Measurements from ENCODE around the gene GABBR1.

Gene GABBR1

DNA sequence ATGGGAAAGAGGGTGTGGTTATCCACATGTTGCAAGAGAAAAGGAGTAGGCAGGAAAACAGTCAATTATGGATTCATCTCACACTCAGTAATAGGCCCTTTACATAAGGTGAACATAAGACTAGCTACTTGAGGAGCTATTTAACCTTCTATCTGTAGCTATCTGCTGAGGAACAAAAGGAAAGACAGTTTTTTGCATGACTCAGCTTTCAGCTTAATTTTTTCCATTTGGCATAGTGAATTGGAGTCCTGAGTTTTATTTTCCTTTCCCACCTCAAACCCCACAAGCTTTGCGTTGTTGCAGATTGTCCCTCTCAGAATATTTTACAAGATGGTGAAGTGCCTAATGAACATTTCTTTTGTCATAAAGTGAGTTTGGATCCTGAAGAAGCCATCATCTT, 105.9 kb downstream of the GABBR1 start:
- Histone ChIP-seq H2BK12ac (ENCODE audit: low read length in 2 of 2) (no peak overlapping the region), H4K91ac (ENCODE audit: low read length) (no peak overlapping the region), H3K4ac (ENCODE audit: low read depth in 1 of 2, low read length in 2 of 2) (no peak overlapping the region), H2BK15ac (ENCODE audit: low read depth, poor library complexity, severe bottlenecking) (no peak overlapping the region), H3K27ac (ENCODE audit: low read length, poor library complexity, severe bottlenecking) (no peak overlapping the region), H3K79me1 (replicated peaks; ENCODE audit: low read length, poor library complexity, severe bottlenecking) (no peaks in the 10 kb centered on the region), H3K4me3 (ENCODE audit: insufficient read depth in 1 of 2, low read depth in 1 of 2, low read length in 2 of 2) (no peak overlapping the region), H3K23ac (ENCODE audit: low read length in 2 of 2) (no peak overlapping the region), H2AK5ac (ENCODE audit: low read length, severe bottlenecking) (no peak overlapping the region), H3K18ac (ENCODE audit: low read depth in 1 of 2, low read length in 2 of 2) (no peak overlapping the region), H2BK5ac (ENCODE audit: low read depth, low read length, poor library complexity, severe bottlenecking) (no peak overlapping the region), H2BK120ac (ENCODE audit: low read depth, low read length) (no peak overlapping the region), H3K9ac (ENCODE audit: low read length) (no peak overlapping the region), H3K36me3 (ENCODE audit: control insufficient read depth in 1 of 2, insufficient read depth in 2 of 2, low read depth in 1 of 2, low read length in 2 of 2) (no peaks in the 10 kb centered on the region), H2AFZ (ENCODE audit: low read depth, low read length) (no peak overlapping the region), H3K14ac (ENCODE audit: low read length in 2 of 2) (no peak overlapping the region), H4K8ac (ENCODE audit: low read length) (no peak overlapping the region), H3K4me1 (ENCODE audit: control insufficient read depth, insufficient read depth, low read depth, low read length) (no peaks in the 10 kb centered on the region), H3K4me2 (ENCODE audit: low read length, poor library complexity, severe bottlenecking) (no peak overlapping the region), H3K9me3 (ENCODE audit: control insufficient read depth, low read length) (no peaks in the 10 kb centered on the region), H3K27me3 (ENCODE audit: control insufficient read depth in 1 of 2, insufficient read depth in 1 of 2, low read length in 2 of 2) (no peaks in the 10 kb centered on the region)
- no peak for DNase-seq
- WGBS: 100% methylated on average over 1 of the region's 1 CpG

DNA sequence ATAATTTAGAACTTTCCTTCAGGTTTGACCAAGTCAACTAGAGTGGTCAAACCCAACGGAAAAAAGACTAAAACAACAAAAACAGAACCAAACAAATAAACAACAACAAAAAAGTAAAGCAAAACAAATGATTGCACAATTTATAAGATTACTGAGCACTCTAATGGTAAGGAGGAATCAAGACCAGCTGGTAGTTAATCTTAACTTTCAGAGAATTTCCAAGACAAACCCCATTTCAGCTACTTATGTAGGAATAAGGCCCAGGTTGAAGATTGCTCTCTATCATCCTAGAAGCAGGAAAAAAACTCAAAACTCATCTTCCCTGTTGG, 107.7 kb downstream of the GABBR1 start:
- DNase-seq: no peak
- no peak overlapping the region for H4K8ac ChIP-seq (ENCODE audit: low read length)
- H3K9me3 ChIP-seq (ENCODE audit: control insufficient read depth, low read length): no peaks in the 10 kb centered on the region
- no peak overlapping the region for H3K9ac ChIP-seq (ENCODE audit: low read length)
- no peaks in the 10 kb centered on the region for H3K36me3 ChIP-seq (ENCODE audit: control insufficient read depth in 1 of 2, insufficient read depth in 2 of 2, low read depth in 1 of 2, low read length in 2 of 2)
- no peak overlapping the region for H4K91ac ChIP-seq (ENCODE audit: low read length)
- no peaks in the 10 kb centered on the region for H3K4me1 ChIP-seq (ENCODE audit: control insufficient read depth, insufficient read depth, low read depth, low read length)
- H3K18ac ChIP-seq (ENCODE audit: low read depth in 1 of 2, low read length in 2 of 2): no peak overlapping the region
- H3K79me1 ChIP-seq (replicated peaks; ENCODE audit: low read length, poor library complexity, severe bottlenecking): no peaks in the 10 kb centered on the region
- H2BK120ac ChIP-seq (ENCODE audit: low read depth, low read length): no peak overlapping the region
- H2BK15ac ChIP-seq (ENCODE audit: low read depth, poor library complexity, severe bottlenecking): no peak overlapping the region
- H3K4me2 ChIP-seq (ENCODE audit: low read length, poor library complexity, severe bottlenecking): no peak overlapping the region
- H3K27ac ChIP-seq (ENCODE audit: low read length, poor library complexity, severe bottlenecking): no peak overlapping the region
- H3K4me3 ChIP-seq (ENCODE audit: insufficient read depth in 1 of 2, low read depth in 1 of 2, low read length in 2 of 2): no peak overlapping the region
- H3K14ac ChIP-seq (ENCODE audit: low read length in 2 of 2): no peak overlapping the region
- no peak overlapping the region for H2AFZ ChIP-seq (ENCODE audit: low read depth, low read length)
- H2BK12ac ChIP-seq (ENCODE audit: low read length in 2 of 2): no peak overlapping the region
- H3K23ac ChIP-seq (ENCODE audit: low read length in 2 of 2): no peak overlapping the region
- no CpG with 5 or more reads among the region's 1 CpG for WGBS
- H2BK5ac ChIP-seq (ENCODE audit: low read depth, low read length, poor library complexity, severe bottlenecking): no peak overlapping the region
- H3K4ac ChIP-seq (ENCODE audit: low read depth in 1 of 2, low read length in 2 of 2): no peak overlapping the region
- no peak overlapping the region for H2AK5ac ChIP-seq (ENCODE audit: low read length, severe bottlenecking)
- H3K27me3 ChIP-seq (ENCODE audit: control insufficient read depth in 1 of 2, insufficient read depth in 1 of 2, low read length in 2 of 2): no peaks in the 10 kb centered on the region

- Histone ChIP-seq H2BK5ac (ENCODE audit: low read depth, low read length, poor library complexity, severe bottlenecking) (no peak overlapping the region), H2BK120ac (ENCODE audit: low read depth, low read length) (no peak overlapping the region), H3K4me1 (ENCODE audit: control insufficient read depth, insufficient read depth, low read depth, low read length) (no peaks in the 10 kb centered on the region), H4K91ac (ENCODE audit: low read length) (no peak overlapping the region), H3K36me3 (ENCODE audit: control insufficient read depth in 1 of 2, insufficient read depth in 2 of 2, low read depth in 1 of 2, low read length in 2 of 2) (no peaks in the 10 kb centered on the region), H4K8ac (ENCODE audit: low read length) (no peak overlapping the region), H3K14ac (ENCODE audit: low read length in 2 of 2) (no peak overlapping the region), H3K4me2 (ENCODE audit: low read length, poor library complexity, severe bottlenecking) (no peak overlapping the region), H2BK12ac (ENCODE audit: low read length in 2 of 2) (no peak overlapping the region), H3K79me1 (replicated peaks; ENCODE audit: low read length, poor library complexity, severe bottlenecking) (no peaks in the 10 kb centered on the region), H3K18ac (ENCODE audit: low read depth in 1 of 2, low read length in 2 of 2) (no peak overlapping the region), H2BK15ac (ENCODE audit: low read depth, poor library complexity, severe bottlenecking) (no peak overlapping the region), H3K27ac (ENCODE audit: low read length, poor library complexity, severe bottlenecking) (no peak overlapping the region), H2AFZ (ENCODE audit: low read depth, low read length) (no peak overlapping the region), H3K4ac (ENCODE audit: low read depth in 1 of 2, low read length in 2 of 2) (no peak overlapping the region), H3K4me3 (ENCODE audit: insufficient read depth in 1 of 2, low read depth in 1 of 2, low read length in 2 of 2) (no peak overlapping the region), H2AK5ac (ENCODE audit: low read length, severe bottlenecking) (no peak overlapping the region), H3K27me3 (ENCODE audit: control insufficient read depth in 1 of 2, insufficient read depth in 1 of 2, low read length in 2 of 2) (no peaks in the 10 kb centered on the region), H3K9me3 (ENCODE audit: control insufficient read depth, low read length) (no peaks in the 10 kb centered on the region), H3K9ac (ENCODE audit: low read length) (no peak overlapping the region), H3K23ac (ENCODE audit: low read length in 2 of 2) (no peak overlapping the region)
- WGBS: 68% methylated on average over 6 of the region's 7 CpGs
- DNase-seq: no peak
Observed at GRCh38 chr6:29524444-29525310, 108.3 kb downstream of the GABBR1 start.

GRCh38 chr6:29524044-29524443, 108.9 kb downstream of the GABBR1 start:
- no peak overlapping the region for H2BK120ac ChIP-seq (ENCODE audit: low read depth, low read length)
- H2BK12ac ChIP-seq (ENCODE audit: low read length in 2 of 2): no peak overlapping the region
- H4K91ac ChIP-seq (ENCODE audit: low read length): no peak overlapping the region
- H2BK5ac ChIP-seq (ENCODE audit: low read depth, low read length, poor library complexity, severe bottlenecking): no peak overlapping the region
- no peaks in the 10 kb centered on the region for H3K79me1 ChIP-seq (replicated peaks; ENCODE audit: low read length, poor library complexity, severe bottlenecking)
- no peaks in the 10 kb centered on the region for H3K36me3 ChIP-seq (ENCODE audit: control insufficient read depth in 1 of 2, insufficient read depth in 2 of 2, low read depth in 1 of 2, low read length in 2 of 2)
- H3K14ac ChIP-seq (ENCODE audit: low read length in 2 of 2): no peak overlapping the region
- H3K9ac ChIP-seq (ENCODE audit: low read length): no peak overlapping the region
- no peak overlapping the region for H2AK5ac ChIP-seq (ENCODE audit: low read length, severe bottlenecking)
- no peak overlapping the region for H2AFZ ChIP-seq (ENCODE audit: low read depth, low read length)
- no peak overlapping the region for H4K8ac ChIP-seq (ENCODE audit: low read length)
- no peak overlapping the region for H3K27ac ChIP-seq (ENCODE audit: low read length, poor library complexity, severe bottlenecking)
- peaks cover 0 to 6% of the 10 kb centered on the region in 2 experiments for H3K27me3 ChIP-seq (ENCODE audit: control insufficient read depth in 1 of 2, insufficient read depth in 1 of 2, low read length in 2 of 2)
- no peak overlapping the region for H3K4ac ChIP-seq (ENCODE audit: low read depth in 1 of 2, low read length in 2 of 2)
- no peaks in the 10 kb centered on the region for H3K4me1 ChIP-seq (ENCODE audit: control insufficient read depth, insufficient read depth, low read depth, low read length)
- H3K4me3 ChIP-seq (ENCODE audit: insufficient read depth in 1 of 2, low read depth in 1 of 2, low read length in 2 of 2): no peak overlapping the region
- DNase-seq: no peak
- 100% methylated on average over 1 of the region's 2 CpGs for WGBS
- H3K23ac ChIP-seq (ENCODE audit: low read length in 2 of 2): no peak overlapping the region
- H3K18ac ChIP-seq (ENCODE audit: low read depth in 1 of 2, low read length in 2 of 2): no peak overlapping the region
- H2BK15ac ChIP-seq (ENCODE audit: low read depth, poor library complexity, severe bottlenecking): no peak overlapping the region
- H3K9me3 ChIP-seq (ENCODE audit: control insufficient read depth, low read length): no peaks in the 10 kb centered on the region
- no peak overlapping the region for H3K4me2 ChIP-seq (ENCODE audit: low read length, poor library complexity, severe bottlenecking)
